CD4-positive, alpha-beta T cell treated with Interleukin-6 at 100 ng/mL for 8 hours (primary cell): ENCODE measurements around the gene DNAH11.
A peak's percentile ranks its signal among the peaks of the same experiment; 100 is the strongest.
"Not testable (repeated sequence)": the region's sequence is repeated elsewhere in the genome, so short reads cannot be mapped to it uniquely, and the experiment has no call there.

Experiments used
- DNase-seq: peaks from one replicate; pipeline ENCODE4 v3.0.0-alpha.2; 2020; ENCODE audit warnings: mixed read lengths, low spot score

DNAH11 gene

DNA sequence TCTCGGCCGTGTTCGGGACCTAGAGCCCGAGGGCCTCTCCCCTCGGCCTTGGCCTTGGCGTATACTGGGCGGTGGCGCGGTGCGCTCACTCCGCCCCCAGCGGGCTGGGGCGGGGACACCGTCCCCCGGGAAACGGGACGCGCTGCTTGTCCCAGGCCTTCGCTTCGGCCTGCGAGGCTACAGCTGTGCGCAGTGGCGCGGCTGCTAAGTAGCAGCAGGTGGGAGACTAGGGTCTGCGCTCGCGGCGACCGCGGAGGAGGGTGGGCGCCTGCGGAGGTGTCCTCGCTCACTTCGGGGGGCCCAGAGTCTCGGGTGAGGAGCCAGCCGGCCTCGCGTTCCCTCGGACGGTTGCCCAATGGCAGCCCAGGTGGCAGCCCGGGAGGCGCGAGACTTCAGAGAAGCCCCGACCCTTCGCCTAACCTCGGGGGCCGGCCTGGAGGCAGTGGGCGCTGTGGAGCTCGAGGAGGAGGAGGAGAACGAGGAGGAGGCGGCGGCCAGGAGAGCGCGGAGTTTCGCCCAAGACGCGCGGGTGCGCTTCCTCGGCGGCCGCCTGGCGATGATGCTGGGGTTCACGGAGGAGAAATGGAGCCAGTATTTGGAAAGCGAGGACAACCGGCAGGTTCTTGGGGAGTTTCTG, at the start of gene DNAH11:
TSS of gene DNAH11 (plus strand) at position 149 of the 637 bp plus-strand sequence. CDS start at position 356, 207 bp downstream.
- no peak for DNase-seq

- no peak for DNase-seq
These were observed 47.1 kb upstream of the DNAH11 start for GRCh38 chr7:21495731-21496130.

DNA sequence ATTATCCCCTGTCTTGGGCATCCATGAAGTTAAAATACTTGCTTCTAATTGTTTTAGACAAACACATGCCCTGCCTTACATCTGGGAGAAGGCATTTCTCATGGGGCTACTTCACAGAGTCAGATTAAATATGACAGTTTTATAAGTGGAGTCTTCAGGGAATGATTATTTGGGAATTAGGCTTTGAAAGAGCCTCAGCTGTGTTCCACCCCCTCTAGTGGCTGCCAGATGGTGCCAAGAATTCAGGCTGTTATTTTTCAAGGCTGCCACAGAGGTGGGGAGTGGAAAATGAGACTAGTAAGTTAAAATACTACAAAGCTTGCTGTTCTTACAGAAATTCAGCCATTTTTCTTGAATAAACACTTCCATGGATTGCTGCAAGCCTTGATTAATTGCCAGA, 45.8 kb upstream of the DNAH11 start:
- DNase-seq = no peak

DNA sequence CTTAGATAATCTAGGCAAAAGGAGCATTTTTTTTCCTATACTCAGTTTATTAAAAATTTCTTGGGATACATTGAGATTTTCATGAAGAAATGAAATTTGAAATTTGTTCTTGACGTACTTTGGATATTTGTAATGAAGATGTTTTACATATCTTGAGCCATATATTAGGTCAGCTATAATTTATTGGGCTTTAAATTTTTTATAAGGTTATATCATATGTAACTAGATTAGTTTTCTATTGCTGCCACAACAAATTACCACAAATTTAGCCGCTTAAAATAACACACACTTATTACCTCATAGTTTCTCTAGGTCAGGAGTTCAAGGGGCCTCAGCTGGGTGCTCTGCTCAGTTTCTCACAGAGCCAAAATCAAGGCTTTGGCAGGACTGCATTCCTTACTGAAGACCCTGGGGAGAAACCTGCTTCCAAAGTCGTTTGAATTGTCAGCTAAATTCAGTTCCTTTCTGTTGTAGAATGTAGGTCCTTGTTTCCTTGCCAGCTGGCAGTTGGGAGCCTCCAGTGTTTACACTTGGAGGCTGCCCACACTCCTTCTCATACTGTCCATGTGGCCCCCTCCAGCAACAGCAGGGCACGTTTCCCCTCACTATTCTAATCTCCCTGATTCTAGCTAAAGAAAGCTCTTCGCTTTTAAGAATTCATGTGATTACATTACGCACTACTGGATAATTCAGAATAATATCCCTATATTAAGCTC, 42.6 kb upstream of the DNAH11 start:
- DNase-seq = no peak

DNA sequence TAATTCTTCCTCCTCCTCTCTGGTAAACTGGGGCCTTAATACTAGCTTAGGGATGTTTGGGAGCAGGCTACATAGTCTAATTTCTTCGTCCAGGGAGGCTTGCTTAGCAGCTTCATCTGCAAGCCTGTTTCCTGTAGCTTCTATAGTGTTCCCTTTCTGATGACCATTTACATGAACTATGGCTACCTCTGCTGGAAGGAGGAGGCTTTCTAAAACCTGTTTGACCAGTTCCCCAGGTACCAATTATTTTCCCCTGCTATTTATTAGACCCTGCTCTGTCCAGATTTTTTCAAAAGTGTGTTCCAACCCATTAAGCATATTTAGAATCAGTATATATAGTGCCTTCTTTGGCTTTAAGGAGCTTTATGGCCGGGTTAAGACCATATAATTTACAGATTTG, 38.8 kb upstream of the DNAH11 start:
- DNase-seq = no peak

DNA sequence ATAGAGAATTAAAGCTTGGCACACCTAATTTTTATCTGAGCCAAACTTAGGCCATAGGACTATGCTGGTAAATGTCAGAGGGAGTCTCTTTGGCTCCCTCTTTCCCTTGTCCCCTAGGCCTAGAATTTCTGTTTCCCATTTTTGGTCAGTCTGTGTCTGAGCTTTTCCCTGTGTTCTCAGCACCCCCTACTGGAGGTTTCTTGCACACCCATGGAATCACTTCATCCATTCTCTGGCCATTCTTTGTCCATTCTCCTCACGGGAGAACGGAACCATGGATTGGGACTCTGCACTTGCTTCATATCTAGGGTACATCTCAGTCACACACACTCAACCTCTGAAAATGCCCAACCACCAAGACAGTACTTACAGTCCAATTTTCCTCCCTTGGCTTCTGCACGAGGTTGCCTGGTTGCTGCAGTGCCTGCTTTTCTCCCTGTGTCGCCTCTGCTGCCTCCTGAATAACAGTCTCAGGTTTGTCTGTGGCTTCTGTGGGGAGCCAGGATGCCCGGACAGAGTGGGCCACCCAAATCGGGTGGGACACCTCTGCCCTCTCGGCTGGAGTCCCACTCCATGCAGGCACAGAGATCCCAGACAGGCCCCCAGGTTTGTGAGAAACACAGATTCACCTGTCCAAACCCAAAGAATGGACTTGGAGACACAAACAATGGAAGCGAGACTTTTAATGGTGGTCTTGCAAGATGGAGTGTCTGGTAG, 35.1 kb upstream of the DNAH11 start:
- peak; percentile 3 for DNase-seq

GRCh38 chr7:21508538-21508937, 34.3 kb upstream of the DNAH11 start:
- DNase-seq = no peak

GRCh38 chr7:21514062-21514461, 28.8 kb upstream of the DNAH11 start:
- no peak for DNase-seq

- DNase-seq = no peak
These were observed 18.2 kb upstream of the DNAH11 start for GRCh38 chr7:21524680-21525079.

DNA sequence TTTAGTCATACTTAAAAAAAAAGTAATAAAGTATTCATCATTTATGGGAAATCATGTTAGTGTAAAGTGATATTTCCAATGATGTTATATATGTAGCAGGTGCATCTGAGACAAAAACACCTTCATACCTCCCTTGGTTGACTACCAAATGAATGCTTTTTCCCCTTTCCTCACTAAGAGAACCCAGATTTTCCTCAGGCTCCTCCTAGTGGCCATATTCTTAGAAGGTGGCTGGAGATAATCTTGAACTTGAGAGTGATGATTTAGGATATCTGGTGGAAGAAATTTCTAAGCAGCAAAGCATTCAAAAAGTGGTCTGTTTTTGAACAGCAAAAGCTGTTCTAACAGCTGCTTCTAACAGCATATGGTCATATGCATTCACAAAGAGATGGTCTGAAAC, 16.8 kb upstream of the DNAH11 start:
- peak; percentile 6 for DNase-seq

GRCh38 chr7:21526448-21526847, 16.4 kb upstream of the DNAH11 start:
- no peak for DNase-seq

- not testable (repeated sequence) for DNase-seq
These were observed 10.4 kb upstream of the DNAH11 start for GRCh38 chr7:21532485-21532884.

GRCh38 chr7:21533646-21534045, 9.2 kb upstream of the DNAH11 start:
- DNase-seq = not testable (repeated sequence)

DNA sequence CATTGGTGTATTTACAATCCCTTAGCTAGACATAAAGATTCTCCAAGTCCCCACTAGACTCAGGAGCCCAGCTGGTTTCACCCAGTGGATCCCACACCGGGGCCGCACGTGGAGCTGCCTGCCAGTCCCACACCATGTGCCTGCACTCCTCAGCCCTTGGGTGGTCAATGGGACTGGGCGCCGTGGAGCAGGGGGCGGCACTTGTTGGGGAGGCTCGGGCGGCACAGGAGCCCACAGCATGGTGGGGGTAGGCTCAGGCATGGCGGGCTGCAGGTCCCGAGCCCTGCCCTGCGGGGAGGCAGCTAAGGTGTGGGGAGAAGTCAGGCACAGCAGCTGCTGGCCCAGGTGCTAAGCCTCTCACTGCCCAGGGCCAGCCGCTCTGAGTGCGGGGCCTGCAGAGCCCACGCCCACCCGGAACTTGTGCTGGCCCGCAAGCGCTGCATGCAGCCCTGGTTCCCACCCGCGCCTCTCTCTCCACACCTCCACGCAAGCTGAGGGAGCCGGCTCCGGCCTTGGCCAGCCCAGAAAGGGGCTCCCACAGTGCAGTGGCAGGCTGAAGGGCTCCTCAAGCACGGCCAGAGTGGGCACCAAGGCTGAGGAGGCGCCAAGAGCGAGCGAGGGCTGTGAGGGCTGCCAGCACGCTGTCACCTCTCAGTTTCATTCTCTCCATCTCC, 6.3 kb upstream of the DNAH11 start:
- DNase-seq = not testable (repeated sequence)

- DNase-seq = no peak
These were observed 3.8 kb upstream of the DNAH11 start for GRCh38 chr7:21538936-21539495.

DNA sequence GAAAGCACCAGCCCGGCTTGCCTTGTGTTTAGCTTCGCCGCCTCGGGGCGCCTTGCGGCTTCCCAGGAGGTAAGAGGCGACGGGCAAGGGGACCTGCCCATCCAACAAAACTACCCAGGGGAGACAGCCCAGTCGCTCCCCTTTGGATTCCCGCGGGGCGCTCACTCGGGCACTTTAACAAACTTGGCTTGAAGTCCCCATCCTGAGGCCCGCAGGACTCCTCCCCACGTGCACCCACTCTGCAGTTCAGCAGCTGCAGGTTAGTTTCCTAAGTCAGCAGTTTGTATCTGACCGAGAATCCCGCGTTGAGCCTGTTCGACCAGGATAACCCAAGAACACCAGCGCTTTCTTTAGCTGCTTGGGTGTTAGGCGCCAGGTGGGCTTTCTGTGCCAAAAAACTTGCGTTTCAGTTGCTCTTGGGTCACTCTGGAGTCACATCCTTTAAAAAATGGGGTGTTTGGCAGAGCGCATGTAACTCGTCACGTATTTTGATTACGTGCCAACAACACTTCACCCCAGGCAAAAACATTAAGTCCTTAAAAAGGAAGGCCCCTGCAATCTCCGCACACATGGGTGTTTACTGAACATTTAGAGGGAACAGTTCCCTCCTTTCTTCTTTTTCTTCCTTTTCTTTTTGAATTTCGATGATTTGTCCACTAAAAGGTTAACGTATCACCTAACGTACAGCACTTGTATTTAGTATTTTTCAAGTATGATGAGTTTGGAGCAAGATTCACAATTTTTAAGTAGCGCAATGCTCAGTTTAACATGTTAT, 876 bp downstream of the DNAH11 start:
- no peak for DNase-seq

GRCh38 chr7:21544303-21544656, 1.4 kb downstream of the DNAH11 start:
- DNase-seq = no peak

DNA sequence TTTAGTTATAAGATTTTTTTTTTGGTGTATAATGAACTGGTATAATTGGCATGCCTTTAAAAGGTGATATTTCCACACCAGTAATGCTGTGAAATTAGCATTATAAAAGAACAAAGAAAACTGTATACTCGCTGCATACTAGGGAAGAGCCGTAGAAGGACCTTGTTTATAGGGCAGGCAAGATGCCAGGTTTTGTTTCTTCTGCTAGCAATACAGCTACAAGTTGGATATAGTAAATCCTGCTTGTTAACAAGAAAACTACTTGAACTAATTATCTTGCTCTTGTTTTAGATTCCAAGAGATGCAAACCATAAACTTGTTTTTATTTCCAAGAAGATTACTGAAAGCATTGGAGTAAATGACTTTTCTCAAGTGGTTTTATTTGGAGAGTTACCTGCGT, 1.9 kb downstream of the DNAH11 start:
- no peak for DNase-seq

DNA sequence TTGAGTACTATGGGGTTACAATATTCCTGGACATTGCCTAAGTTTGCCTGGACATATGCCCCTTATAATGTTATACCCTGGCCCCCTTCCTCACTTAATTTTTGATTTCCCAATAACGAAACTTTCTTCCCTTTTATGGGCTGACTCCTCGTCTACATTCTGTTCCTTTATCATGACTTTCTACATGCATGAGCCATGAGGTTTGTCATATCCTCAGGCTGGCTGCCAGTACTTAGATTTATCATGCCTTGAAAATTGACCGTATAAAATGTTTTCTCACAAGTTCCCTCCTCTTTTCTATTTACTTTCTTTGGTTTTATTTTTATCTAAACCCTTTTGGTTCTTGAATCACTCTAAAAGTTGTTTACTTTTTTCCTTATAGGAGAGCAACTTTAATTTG, 4.7 kb downstream of the DNAH11 start:
- no peak for DNase-seq

DNA sequence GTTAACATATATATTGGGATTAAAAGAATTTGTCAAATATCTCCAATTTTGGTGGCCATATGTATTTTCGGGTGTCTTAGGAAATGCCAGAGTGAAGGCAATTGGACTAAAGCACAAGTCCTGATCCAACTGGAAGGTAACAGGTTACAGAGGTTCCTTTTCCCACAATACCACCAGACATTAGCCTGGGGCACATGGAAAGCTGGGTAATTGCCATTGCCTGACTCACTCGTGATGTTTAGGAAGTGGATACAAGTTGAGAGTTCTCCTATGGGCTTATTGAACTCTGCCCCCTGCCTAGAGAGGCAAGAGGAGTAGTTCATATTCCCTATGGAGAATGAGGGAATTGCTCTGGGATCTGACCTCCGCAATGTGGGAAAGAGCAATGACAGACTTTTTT, 5.7 kb downstream of the DNAH11 start:
- DNase-seq = no peak

- no peak for DNase-seq
These were observed 7.2 kb downstream of the DNAH11 start for GRCh38 chr7:21550076-21550475.
